Fibroblast of lung (primary cell): ENCODE data around the gene RALGAPB.

Source experiments
- CTCF ChIP-seq, 2 donors: IDR thresholded peaks in 1 of 2; conservative IDR thresholded peaks in 1 of 2; 1 replicate in 1 of 2; 2 replicates in 1 of 2; pipeline ENCODE4 v1.5.1; 2011 to 2012; ENCODE audit warnings: low read length in 2 of 2, control low read depth in 1 of 2, inconsistent platforms in 1 of 2, low read depth in 1 of 2, mild to moderate bottlenecking in 1 of 2
- EZH2 ChIP-seq: IDR thresholded peaks from 2 replicates; pipeline ENCODE4 v1.5.1; 2012; ENCODE audit warnings: low read length, control low read depth, mild to moderate bottlenecking; ENCODE audit errors: missing control alignments

DNA sequence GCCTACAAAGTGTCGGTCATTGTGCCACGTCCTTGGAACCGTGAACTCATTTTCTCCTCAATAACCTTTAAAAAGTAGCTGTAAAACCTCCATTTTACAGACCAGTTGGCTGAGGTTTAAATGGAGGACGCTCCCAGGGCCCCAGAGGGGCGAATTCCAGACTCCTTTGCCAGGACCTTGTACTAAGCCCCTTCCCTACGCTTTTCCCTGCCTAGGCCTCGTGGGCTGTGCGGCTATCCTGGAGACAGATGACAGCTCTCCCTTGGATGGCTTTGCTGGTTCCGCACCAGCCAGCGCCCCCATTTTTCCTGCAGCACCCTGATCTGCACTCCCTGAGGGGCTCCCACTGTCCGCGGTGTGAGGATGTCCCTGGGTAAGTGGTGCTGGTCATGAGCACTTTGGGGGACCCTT is 25.4 kb upstream of the RALGAPB start:
- TF ChIP-seq CTCF (conservative IDR thresholded peaks at IDR 0.05 in 1 of 2, IDR thresholded peaks at IDR 0.05 in 1 of 2; ENCODE audit: low read depth in 1 of 2, low read length in 2 of 2) = no peak
- no peak for TF ChIP-seq EZH2
